DMS79 treated with DMSO at 0.1 percent for 48 hours (cell line): ENCODE data around the gene DNMT3B.

Experiments used
- DNase-seq: peaks from one replicate; lab custom pipeline; 2025; lab: John Stamatoyannopoulos, UW

The DNMT3B gene

DNA sequence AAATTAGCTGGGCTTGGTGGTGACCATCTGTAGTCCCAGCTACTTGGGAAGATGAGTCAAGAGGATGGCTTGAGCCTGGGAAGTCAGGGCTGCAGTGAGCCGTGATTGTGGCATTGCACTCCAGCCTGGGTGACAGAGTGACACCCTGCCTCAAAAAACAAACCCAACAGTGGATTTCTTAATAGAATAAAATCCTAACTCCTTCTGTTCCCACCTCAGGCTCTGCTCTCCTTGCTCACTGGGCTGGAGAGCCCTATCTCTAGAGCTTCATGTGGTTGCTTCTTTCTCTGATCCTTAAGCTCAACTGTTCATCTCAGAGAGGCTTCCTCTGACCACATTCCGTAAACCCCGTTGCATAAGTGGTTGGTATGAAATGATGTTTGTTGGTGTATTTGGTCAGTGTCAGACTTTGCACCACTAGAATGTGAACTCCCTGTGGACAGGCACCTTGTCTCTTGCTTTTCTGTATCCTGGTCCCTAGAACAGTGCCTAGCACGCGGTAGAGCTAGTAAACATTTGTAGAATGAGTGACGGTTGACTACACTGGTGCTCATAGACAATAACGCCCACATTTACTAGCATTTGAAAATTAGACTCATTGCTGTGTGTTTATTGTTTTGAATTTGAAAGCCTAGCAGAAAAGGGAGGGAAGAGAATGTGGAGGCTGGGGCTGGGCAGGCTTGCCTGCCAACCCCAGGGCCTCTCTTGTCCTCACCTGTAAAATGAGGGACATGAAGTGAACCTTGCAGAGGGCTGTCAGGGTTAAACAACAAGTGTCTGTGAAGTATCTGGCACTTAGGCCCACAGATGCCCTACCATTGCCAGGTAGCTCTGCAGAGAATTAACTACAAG, 61.8 kb downstream of the DNMT3B start:
- peak; percentile 47 for DNase-seq

DNA sequence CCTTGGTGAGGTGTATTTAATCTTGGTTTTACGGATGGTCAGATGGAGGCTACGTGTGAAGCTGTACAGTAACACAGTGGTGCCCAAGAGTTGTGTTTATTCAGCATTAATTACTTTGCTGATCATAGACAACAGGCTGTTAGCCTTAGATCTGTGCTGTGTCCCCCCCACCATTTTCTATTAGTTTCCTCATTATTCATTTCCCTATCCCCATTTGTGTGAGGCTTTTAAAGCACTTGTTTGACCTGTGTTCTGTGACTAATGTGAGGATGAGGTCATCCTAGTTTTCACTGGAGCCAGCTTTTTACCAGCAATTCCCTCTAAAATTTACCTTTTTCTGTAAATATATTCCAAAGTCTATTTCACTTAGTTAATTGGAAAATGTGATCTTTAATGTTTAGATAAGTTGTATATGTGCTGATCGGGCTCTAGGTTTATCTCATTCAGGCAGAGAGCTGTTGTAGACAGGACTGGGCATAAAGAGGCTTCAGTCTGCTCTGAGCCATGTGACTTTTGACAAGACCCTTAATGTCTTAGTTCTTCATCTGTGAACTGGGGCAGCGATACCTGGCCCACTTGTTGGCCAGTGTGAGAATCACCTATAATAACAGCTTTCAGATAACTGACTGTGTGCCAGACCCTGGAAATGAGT, 66.0 kb downstream of the DNMT3B start:
- DNase-seq = peak; percentile 69

DNA sequence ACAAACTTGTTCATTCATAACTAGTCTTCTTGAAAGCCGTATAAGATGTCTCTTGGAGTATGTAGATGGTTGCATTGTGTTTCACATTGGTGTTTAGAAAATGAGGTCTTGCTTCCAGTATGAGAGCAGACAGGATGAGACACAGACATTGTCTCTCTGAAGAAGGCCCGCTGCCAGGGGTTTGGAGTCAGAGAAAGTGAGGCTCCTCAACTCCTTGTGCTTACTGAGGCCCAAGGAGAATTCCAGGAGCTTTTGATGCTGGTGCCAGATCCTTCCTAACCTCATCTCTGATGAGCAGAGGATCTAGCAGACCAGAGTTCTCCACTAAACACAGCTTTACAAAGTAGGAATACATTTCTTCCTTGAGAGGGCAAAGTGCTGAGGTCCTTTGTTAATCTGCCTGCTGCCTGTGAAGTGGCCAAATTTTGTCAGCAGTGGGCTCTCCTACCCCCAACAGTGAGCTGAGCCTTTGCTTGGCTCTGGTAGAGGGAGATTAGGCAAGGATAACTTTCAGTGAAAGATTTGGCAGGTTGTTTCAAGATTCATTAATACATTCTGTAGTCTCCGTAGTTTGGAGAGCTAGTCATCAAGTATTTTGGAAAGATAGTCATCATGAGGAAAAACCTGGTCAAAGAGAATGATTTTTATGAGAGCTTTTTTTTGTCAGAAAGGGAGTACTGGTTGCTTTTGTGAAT, 67.3 kb downstream of the DNMT3B start:
- no peak for DNase-seq

DNA sequence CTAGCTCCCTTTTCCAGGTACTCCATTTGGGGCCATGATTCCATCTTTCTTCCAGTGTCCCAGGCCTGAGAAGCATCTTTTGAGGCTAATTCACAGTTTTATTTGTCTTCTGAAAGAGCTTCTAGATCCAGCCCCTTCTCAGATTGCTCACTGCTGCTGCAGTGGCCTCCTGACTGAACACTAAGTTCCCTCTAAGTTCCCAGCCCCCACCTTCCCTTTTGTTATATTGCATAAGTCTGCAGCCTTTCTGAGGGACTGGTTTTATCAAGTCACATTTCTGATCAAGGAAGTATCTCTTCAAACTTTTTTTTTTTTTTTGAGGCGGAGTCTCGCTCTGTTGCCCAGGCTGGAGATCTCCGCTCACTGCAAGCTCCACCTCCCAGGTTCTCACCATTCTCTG, 68.3 kb downstream of the DNMT3B start:
- no peak for DNase-seq

DNA sequence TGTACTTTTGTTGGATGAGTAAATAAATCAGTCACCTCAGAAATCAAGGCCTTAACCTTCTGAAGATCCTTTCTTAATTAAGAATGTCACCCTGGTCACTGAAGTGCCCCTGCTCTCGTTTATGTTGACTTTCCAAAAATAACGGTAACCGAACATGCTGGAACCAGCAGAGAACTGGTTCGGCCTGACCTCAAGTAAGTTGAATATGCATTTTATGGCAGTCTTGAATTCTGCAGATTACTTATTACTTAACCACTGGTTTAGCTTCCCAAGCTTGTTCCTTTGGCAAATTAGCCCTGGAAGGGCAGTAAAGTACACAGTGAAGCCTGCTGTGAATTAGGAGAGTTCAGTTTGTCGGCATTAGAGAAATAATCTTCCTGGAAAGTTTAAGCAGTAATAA, 69.8 kb downstream of the DNMT3B start:
- DNase-seq = no peak

DNA sequence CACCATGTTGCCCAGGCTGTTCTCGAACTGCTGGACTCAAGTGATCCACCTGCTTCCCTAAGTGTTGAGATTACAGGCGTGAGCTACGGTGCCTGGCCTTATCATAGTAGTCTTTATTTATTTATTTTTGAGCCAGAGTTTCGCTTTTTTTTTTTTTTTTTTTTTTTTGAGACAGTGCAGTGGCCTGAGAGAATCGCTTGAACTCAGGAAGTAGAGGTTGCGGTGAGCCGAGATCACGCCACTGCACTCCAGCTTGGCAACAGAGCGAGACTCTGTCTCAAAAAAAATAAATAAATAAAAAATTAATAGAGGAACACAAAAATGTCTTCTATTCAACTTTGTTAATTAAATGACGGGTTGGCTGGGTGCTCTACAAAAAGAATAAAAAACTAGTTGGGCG, 70.5 kb downstream of the DNMT3B start:
- no peak for DNase-seq

DNA sequence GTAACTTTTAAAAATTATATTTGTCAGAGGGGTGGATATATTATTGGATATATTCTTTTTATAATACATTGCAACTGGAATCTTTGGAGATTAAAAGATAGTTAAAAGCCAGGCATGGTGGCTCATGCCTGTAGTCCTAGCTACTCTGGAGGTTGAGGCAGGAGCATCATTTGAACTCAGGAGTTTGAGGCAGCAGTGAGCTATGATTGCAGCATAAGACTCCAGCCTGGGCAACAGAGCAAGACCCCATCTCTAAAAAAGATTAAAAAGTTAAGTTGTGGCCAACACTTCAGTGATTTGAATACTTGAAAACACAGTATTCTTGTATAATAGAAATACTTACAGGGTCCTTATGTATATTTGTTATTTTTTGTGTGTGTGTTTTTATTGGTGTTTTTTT, 72.8 kb downstream of the DNMT3B start:
- DNase-seq = no peak

DNA sequence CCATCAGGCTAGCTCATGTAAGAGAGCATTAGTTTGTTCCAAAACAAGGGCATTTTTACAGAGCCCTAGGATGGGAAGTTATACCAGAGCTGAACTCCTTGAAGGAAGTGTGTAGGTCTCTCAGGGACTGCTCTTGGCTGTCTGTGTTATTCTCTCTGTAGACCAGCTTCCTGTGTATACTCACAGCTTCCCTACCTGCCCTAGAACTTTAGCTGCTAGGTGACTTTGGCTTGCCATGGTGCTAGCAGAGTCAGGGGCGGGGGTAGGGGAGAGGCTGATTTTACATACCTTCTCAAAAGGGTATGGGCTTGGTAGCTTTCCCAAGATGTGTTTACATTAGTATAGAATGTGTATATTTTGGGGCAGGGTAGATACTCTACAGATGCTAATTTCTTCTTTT, 75.0 kb downstream of the DNMT3B start:
- DNase-seq = no peak

DNA sequence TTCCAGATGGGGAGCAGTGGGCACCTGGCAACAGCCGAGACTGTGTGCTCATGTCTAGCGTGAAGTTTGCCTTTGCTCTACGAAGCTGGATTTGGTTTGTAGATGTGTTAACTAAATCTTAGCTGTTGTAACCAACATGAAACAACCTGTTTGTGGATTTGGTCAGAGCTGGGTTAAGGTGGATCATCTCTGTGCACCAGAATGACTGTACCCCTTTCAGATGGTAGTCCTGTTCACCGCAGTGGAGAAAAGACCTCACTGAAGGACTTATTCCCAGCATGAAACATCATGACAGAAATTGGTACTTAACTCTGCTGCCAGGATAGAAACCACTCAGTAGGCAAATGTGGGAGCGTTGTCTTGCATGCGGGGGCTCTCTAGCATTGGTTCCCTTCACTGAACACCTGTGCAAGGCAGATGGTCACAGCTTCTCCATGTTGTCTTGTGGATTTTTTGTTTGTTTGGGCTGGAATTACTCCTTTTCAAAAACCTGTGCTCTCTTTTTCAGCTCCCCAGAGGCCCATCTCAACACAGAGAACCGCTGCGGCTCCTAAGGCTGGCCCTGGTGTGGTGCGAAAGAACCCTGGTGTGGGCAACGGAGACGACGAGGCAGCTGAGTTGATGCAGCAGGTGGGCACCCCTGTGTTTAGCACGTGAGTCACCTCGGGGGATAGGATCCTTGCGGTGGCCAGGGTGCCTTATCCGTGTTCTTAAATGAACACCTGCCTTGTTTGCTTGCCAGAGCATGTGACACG, 77.2 kb downstream of the DNMT3B start:
- DNase-seq = no peak

DNA sequence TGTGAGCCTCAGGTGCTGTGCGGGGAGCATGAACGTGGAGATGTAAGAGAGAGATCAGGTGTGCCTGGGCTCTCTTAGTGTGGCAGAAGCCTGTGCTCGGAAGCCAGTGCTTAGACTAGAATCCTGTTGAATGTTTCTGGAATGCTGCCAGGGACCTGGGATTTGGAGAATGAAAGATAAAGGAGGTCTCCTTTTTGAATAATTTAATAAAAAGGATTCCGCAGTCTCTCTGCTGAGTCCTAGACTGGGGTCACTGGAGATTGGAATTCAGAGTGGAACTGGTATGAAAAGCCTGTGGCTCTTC, 77.7 kb downstream of the DNMT3B start:
- DNase-seq = peak; percentile 40

DNA sequence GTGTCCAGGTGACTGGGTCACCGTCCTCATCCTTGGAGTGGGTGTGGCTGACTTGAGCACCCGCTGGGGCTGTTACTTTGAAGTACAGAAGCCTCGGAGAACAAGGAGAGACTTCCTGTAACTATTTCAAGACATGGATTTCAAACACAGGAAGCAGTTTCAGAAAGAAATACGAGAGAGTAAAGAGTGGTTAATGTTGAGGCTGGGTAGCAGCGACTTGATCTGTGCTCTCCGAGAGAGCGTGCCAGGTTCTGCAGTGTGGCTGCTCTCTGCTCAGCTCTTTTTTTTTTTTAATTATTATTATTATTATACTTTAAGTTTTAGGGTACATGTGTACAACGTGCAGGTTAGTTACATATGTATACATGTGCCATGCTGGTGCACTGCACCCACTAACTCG, 79.0 kb downstream of the DNMT3B start:
- no peak for DNase-seq

DNA sequence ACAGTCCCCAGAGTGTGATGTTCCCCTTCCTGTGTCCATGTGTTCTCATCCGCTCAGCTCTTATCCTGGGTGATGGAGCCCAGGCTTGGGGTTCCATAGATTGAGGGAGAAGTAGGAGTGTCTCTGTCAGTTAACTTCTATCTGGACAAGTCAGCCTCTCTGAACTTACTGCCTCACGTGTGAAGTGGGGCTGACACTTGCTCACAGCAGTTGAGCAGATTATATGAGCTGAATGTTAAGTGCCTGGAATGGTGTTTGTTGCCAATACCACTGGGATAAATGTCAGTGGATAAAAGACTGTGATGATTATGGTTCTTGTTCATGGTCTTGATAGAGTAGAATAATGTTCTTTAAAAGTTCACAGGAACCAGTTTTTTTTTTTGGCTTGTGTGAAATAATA, 79.4 kb downstream of the DNMT3B start:
- DNase-seq = no peak

DNA sequence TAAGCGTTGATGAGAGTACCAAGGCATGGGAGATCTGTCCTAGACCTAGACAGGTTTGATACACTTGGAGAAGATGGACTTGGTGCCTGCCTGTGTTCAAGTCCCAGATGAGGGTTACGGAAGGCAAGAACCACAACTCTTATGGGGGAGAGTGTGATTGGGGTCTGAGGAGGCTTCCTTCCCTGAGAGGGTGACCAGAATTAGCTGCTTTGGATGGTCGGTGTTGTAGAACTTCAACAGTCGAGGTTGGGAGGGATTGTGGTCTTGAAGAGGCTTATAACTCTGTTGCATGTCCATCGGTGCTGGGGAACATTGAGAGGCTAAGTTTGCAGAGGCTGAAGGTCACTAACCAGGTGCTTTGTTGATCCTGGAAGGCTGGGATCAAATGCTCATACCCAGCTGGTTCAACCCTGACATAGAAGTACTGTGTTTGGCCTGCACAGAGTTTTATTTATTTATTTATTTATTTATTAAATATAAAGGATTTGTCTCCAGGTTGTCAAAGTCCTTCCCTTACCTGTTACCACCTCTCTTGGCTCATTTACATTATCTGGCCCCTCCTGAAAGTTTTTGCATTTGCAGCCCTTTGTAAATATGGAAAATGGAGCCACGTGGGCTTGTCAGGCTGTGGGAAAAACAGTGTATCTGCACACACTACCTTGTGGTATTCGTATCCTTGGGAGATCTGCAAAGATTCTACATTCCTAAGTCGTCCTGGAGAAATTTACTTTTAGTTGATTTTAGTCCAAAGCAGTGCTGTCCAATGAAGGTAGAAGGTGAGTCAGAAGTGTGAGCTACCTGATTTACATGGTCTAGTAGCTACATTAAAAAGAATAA, 80.7 kb downstream of the DNMT3B start:
- DNase-seq = no peak

DNA sequence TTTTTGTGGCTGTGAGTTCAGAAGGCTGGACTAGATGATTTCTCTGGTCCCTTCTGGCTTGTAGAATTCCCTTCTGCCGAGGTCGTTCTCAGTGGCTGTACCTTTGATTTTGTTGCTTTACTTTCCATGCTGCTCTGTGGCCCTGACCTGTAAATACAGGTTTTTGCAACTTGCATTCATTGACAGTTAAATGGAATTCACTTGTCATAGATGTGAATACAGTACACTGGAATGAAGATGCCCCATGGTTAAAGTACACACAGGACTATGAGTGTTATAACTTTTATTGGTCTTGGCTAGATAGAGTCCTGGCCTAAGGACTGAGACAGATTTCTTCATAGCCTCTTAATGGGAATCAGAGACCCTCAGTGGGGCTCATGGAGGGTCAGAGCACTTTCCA, 83.6 kb downstream of the DNMT3B start:
- DNase-seq = no peak

DNA sequence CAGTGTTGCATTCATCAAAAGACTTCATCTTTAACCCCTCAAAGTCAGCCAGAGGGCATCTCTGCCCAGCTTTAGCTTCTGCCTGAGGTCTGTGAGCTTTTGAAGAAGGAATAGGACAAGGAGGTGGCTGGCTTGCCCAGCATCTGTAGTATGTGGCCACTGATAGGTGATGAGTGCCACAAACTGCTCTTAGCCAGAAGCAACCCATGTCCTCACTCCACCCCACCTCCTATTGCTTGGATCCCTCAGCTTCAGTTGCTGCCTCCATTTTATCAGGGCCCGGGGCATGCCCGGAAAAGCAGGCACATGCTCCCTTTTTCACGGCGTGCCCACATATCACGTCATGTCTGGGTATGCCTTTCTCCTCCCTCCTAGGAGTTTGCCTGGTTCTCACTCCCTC, 84.7 kb downstream of the DNMT3B start:
- DNase-seq = no peak

DNA sequence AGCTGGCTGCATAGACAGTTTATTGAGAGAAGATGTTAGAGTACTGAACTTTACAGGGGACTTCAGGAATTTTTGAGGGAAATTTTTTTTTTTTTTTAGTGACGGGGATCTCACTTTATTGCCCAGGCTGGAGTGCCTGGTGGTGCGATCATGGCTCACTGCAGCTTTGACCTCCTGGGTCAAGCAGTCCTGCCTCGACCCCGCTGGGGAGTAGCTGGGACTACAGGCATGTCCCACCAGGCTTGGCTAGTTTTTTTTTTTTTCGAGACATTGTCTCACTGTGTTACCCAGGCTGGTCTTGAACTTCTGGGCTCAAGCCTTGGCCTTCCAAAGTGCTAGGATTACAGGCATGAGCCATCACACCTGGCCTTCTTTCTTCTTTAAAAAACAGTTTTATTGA, 85.8 kb downstream of the DNMT3B start:
- no peak for DNase-seq

DNA sequence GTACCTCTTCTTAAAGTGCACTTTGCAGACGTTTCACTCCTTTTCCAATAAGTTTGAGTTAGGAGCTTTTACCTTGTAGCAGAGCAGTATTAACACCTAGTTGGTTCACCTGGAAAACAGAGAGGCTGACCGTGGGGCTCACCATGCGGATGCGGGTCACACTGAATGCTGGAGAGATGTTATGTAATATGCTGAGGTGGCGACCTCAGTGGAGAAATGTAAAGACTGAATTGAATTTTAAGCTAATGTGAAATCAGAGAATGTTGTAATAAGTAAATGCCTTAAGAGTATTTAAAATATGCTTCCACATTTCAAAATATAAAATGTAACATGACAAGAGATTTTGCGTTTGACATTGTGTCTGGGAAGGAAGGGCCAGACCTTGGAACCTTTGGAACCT, 86.7 kb downstream of the DNMT3B start:
- no peak for DNase-seq

DNA sequence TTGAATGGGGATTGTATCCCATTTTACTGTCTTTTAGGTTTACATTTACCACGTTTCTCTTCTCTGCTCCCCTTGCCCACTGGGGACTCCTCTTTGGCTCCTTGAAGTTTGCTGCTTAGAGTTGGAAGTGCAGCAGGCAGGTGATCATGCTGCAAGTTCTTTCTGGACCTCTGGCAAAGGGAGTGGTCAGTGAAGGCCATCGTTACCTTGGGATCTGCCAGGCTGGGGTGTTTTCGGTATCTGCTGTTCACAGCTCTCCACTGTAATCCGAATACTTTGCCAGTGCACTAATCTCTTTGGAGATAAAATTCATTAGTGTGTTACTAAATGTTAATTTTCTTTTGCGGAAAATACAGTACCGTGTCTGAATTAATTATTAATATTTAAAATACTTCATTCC, 87.4 kb downstream of the DNMT3B start:
- DNase-seq = no peak

DNA sequence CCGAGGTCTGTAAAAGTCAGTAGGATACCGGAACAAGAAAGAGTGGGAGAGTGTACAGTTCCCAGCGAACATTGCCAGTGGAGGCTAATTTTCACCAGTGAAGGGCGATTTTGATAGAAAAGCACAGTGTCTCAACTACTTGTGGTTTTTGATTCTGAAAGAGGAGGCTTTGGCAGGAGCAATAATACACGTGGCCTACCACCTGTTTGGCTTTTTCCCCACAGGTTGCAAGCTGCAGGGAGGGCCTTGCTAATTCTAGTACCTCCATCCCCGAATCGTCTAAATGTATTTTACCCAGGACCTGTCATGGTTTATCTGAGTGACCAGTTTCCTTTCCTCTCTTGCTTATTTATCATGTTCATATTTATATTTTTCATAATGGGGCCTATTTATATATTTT, 93.2 kb downstream of the DNMT3B start:
- DNase-seq = no peak

DNA sequence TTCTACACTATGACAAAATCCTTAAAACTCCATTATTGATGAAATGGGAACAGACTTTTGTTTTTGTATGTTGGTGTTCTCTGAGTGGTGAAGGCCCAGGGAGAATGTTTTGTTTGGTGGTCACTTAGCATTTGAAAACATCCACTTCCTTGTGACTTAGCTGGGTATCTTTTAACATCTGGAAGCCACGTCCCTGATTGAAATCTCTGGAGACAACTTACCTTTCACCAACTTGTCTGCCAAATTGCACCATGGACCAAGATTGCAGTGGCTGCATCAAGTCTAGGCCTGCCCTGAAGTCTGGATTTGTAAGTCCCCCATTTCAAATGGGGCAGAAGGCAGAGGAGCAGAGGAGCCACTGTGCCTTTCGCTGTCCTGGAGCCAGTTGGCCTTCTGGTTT, 96.0 kb downstream of the DNMT3B start:
- no peak for DNase-seq
